AG04449 (cell line): ENCODE data around the gene C20orf204.

Source experiments
- CTCF ChIA-PET: fragments of 350-600 bp; formaldehyde crosslinking; extraction: SDS; loops from one replicate; lab custom pipeline; 2021; ENCODE audit warnings: antibody characterized with exemption; lab: Yijun Ruan, JAX
- POLR2A ChIA-PET: fragments of 400-600, 350-600 bp; formaldehyde crosslinking; extraction: SDS; loops from one replicate; lab custom pipeline; 2020; ENCODE audit warnings: antibody characterized with exemption, inconsistent platforms; lab: Yijun Ruan, JAX
- DNase-seq: peaks from one replicate; pipeline ENCODE4 v3.0.0-alpha.2; 2010; ENCODE audit warnings: low read depth, low spot score
- H3K4me3 ChIP-seq: 2 replicates; pipeline ENCODE4 v1.5.1; 2011; ENCODE audit warnings: low read depth, mild to moderate bottlenecking, control low read depth, low read length
- CTCF ChIP-seq: IDR thresholded peaks from one replicate; pipeline ENCODE4 v1.5.1; 2011; ENCODE audit warnings: mild to moderate bottlenecking, moderate library complexity, low read length, control low read depth, inconsistent platforms; ENCODE audit not compliant: insufficient read depth; ENCODE audit errors: missing control alignments

Gene C20orf204

GRCh38 chr20:64025826-64026412 is 10.1 kb upstream of the C20orf204 start:
- no peak for DNase-seq
- ChIA-PET POLR2A (no interaction called here), CTCF (interaction anchor here (1.3 to 4.8 kb wide), 3 partner anchors 13 to 94 kb away, joined by 3 to 32 read pairs (median 4); no protein-coding TSS in a partner anchor)
- TF ChIP-seq CTCF, result no peak
- H3K4me3 ChIP-seq, result no peak overlapping the region

GRCh38 chr20:64027981-64028685 is 7.8 kb upstream of the C20orf204 start:
- POLR2A ChIA-PET, result no interaction called here
- CTCF ChIA-PET, result interaction anchor here (0.7 to 4.8 kb wide), 3 partner anchors 11 to 47 kb away, joined by 4 to 32 read pairs (median 4); partner anchors contain the start of gene PRPF6
- no peak for TF ChIP-seq CTCF
- DNase-seq, result no peak
- no peak overlapping the region for H3K4me3 ChIP-seq

- no peak overlapping the region for H3K4me3 ChIP-seq
- ChIA-PET POLR2A (no interaction called here), CTCF (interaction anchor here (2.7 kb wide), 1 partner anchor 10 kb away, joined by 12 read pairs; no protein-coding TSS in a partner anchor)
- no peak for TF ChIP-seq CTCF
- DNase-seq, result no peak
These were observed 6.5 kb upstream of the C20orf204 start for GRCh38 chr20:64029293-64030117.

- no peak for DNase-seq
- H3K4me3 ChIP-seq, result no peak overlapping the region
- ChIA-PET POLR2A (no interaction called here), CTCF (interaction anchor here (2.7 kb wide), 1 partner anchor 9 kb away, joined by 12 read pairs; no protein-coding TSS in a partner anchor)
- no peak for TF ChIP-seq CTCF
These were observed 5.4 kb upstream of the C20orf204 start for GRCh38 chr20:64030371-64031134.

GRCh38 chr20:64031822-64032314 is 4.1 kb upstream of the C20orf204 start:
- no peak for TF ChIP-seq CTCF
- ChIA-PET POLR2A (no interaction called here), CTCF (interaction anchor here (1.5 to 2.7 kb wide), 2 partner anchors 8 to 25 kb away, joined by 3 to 12 read pairs; no protein-coding TSS in a partner anchor)
- DNase-seq, result no peak
- no peak overlapping the region for H3K4me3 ChIP-seq
